GM21786 (cell line): Measurements from ENCODE around the gene NBEA.

Source experiments
- ATAC-seq: cut with Tn5 transposase; IDR thresholded peaks from one replicate; pipeline ENCODE4 v1.9.1; 2021; ENCODE audit not compliant: unreplicated experiment

Gene NBEA

DNA sequence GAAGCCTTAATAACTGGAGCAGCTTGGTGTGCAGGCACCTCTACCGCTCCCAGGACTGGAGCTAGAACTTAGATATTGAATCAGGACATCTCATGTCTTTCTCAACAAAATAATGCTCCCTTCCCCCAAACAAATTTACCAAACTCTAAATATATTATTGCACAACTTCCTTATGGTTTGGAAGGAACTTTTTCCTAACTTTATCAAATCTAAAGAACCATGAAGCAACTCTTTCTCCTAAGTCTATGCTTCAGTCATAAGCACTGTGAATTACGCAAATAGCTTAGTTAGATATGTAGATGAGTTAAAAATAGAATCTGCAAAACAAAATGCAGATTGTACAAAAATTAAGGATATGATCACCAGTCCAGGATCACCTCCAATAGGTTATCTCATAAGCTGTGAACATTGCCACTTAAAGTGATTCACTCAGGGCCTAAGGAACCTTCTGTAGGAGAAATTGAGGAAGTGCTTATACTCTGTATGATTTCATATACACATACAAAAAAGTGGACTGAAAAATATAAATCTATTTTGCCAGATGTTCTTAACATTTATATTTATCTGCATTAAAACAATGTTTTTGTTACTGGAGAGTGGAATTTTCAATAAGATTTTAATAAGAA, 554.8 kb downstream of the NBEA start:
- no peak for ATAC-seq

DNA sequence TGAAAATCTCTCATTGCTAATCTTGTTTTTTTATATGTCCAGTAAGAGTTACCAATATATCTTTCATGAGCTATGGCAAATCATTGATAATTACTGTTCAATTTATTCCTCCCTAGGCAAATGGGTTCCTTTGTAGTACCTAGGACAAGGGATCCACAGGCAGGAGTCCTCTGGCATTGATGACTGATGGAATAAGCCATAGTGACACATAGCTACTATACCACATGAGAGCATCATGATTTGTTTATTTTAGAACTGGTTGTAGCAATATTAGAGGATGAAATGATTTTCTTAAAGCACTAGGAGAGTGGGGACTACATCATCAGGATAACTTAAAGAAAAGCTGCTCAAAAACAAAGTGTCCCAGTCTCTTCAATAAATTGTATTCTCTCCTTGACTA, 556.2 kb downstream of the NBEA start:
- no peak for ATAC-seq

DNA sequence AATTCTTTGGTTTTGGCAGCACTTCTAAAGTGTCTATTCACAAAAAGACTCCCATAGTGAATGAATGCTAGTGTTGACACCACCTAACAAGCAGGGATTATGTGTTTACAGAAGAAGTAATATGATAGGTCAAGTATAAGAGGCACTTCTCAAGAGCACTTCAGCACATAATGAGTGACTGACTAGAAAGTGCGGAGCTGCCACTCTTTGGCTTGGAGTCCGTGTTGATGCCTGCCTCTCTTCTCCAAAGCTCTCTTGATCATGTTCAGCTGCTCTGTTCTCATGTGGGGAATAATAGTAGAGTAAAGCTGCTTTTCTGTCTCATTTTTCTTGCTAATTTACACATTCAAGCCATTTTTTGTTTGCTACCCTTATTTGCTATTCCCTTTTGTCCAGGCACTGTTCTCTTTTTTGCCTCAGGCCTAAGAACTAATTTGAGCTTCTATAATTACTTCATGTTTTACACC, 557.2 kb downstream of the NBEA start:
- ATAC-seq: no peak

DNA sequence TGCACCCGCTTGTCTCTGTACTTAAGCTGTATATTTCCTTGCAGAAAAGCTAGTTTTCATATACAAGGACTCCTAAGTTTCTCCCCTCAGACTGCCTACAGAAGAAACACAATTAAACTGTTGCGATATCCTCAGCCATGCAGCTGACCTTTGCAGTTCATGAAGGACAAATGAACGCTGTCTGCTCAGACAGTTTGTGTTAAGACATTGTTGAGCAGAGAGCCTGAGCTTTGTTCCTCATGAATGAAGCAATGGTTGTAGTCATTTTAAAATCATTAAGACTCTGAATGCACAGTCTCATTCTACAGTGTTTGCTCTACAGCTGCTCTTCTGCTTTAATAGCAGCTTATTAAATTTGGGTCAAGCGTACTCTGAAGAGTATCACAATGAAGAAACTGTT, 557.6 kb downstream of the NBEA start:
- no peak for ATAC-seq

DNA sequence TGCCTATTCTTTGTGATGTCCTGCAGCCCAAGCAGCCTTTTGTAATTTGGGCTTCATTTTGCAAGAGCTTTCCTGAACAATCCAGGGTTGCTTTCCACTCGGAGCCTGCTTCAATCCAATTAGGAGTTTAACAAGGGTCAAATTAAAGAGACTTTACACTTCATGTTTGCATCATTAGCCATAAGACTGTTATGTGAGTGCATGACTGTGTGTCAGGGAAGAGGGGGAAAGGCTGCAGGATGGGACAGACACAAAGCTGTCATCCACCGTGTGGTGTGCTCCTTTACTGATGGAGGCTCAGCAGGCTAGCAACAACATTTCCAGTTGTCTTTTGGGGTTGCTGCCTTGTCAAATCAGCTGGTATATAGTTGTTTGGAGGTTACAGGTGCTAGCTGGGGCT, 558.1 kb downstream of the NBEA start:
- no peak for ATAC-seq

DNA sequence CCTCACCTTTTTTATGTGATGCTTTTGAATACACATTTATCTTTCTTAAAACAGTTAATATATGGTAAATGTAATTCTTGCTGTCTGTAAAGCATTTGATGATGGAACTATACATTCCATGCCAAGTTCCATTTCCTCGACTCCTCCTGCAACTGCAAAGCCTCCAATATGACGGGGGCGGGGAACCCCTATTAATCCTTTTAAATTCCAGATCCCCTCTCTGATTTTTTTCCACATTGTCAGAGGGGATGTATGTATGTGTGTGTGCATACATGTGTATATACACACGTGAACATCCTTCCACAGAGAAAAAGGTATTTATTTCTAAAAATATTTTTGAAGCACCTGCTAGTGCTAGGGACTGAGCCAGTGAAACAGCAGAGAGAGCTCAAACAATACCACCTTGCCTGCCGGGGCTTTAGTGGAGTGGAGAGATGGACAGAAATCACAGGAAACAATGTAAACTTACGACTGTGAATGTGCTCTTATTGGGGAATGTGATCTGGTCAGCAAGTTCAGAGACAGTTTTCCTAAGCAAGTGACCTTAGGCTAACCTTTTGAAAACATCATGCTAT, 559.7 kb downstream of the NBEA start:
- ATAC-seq: no peak

DNA sequence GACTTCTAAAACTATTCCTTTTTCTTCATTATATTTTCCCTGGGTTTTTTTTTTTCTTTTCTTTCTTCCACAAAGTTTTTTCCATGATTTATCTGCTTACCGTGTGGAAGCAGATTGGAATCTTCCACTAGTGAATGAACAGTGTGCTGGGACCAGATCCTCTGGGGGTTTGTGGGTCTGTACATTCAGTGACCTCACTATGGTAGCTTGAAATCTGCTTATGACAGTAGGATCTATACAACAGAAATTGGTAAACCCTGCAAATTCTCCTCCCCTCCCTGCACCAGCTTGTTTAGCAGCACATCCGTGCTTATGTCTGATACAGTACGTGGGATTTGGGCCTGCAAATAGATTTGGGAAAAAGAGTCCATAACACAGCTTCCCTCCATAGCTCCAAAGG, 560.4 kb downstream of the NBEA start:
- no peak for ATAC-seq

DNA sequence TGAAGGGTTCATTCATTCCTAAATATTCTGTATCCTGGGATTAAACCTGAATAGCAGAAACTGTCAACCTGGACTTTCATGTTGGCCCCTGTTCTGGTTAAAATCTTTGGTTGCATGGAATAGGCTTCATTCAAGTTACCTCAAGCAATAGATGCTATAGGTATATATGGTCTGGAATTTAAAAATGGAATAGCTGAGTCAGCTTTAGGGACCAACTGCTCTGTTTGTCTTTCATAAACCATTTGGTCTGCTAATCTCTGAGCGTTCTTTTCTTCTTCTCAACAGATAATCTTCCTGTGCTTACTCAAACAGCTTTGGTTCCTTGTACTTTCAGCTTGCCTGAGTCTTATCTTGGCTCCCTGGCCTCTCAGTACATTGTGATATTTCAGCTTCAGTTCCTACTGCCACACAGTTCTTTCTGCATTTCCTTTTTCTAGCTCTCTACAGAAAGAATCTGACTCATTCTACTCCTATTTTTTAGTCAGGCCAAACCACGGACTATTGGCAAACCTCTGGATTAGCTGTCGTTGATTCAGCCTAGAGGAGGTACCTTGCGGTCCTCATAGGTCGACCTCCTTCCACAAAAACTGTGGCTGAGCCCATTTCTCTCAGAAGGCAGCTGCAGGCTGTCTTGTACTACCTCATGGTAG, 570.3 kb downstream of the NBEA start:
- ATAC-seq: no peak

DNA sequence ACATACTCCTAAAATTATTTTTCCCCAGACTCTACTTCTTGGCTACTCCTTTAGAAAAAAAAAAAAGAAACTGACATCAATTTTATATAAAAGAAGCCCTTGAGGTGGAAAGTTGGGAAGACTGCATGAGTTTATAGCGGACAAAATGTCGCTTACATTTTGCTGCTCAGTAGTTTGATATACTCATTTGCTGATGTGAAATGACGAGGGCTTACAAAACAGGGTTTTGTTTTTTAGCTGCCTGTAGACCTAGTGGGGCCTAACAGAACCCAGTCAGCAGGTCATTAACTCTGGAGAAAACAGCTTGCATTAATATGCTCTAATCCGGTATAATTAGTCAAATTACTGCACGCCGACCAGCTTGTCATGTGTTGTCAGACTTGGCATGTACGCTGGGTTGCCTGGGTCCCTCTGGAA, 572.0 kb downstream of the NBEA start:
- ATAC-seq: no peak

DNA sequence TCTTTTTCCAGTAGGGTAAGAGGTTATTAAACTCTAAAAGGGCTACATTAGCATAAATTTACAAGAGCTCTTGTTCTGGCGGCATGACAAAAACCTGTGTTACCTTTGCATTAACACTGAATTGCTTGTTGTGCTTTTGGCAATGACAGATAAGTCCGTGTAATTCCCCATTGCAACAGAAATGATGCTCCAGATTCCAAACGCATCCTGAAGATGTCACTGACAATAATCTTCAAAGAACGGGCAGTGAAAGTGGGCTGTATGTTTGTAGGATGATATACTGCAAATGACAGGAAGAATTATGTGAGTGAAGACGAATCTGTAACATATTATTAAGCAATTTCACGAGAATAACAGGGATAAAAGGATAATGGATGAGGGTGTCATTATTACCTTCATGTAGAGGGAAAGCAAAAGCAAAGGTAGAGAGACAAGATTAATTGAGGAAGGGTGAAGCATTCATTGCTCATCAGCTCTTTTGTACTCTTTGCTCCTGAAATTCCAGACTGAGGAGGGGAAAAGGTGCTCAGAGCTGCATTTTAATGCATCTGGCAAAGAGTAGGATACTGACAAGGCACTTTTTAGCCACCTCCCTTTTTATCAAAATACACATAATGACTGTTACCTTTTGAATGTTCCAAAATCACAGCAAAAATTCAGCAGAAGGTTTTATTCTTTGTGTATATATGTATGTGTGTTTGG, 572.9 kb downstream of the NBEA start:
- ATAC-seq: no peak

DNA sequence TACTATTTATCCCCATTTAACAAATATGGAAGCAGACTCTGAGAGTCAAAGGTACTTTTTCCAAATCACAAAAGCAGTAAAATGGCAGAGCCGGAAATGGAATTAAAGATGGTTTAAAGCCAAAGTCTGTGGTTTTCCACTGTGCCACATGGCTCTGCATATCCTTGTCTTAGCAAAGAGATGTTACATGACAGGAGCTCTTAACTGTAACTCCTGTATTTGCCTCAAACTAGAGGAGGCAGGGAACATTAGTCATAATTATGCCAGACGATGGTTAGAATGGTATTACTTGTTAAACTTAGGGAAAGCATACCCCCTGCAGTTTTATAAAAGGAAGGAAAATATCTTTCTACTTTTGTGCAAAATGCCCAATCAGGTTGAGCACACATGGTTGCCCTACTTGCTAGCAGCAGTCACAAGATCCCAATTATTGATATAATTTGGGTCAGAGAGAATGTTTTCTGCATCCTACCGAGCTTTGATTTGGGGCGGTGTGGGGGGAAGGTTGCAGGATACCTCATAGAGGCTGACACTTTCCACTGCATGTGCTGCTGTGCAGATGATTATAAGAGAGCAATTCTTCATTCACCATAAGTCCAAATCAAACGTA, 576.4 kb downstream of the NBEA start:
- no peak for ATAC-seq

DNA sequence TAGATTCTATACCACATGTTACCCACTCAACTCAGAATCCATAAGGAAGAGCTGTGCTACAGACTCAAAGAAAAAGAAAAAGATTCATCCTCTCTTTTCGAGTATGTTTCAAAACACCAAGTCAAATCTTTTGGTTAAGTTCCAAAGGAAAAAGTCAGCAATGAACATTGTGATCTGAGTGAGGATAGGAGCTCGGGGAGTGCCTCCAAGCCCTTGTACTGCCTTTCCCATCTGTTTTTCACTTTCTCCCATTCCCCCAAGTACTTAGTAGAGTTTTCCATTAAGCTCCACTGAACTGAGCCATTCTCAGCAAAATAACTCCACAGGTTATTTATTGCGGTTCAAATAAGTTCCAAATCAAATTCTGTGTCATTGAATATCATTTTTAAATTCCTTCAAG, 582.1 kb downstream of the NBEA start:
- no peak for ATAC-seq

DNA sequence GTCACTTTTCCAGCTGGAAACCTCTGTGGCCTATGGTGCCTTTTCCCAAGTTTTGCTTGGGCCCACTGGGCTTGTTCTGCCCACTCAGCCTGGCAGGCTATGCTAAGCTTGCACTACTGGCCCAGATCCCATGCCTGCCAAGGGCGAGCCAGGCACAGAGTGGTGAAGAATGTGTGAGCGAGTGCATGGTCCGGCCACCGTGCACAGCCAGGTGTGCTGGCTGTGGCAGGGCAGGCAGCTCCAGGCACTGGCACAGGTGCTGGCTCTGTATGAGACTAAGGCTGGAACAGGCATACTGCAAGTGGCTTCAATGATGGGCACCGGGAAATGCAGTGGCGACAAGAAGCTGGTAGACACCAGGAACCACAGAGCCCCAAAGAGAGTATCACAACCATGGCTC, 584.5 kb downstream of the NBEA start:
- ATAC-seq: no peak

DNA sequence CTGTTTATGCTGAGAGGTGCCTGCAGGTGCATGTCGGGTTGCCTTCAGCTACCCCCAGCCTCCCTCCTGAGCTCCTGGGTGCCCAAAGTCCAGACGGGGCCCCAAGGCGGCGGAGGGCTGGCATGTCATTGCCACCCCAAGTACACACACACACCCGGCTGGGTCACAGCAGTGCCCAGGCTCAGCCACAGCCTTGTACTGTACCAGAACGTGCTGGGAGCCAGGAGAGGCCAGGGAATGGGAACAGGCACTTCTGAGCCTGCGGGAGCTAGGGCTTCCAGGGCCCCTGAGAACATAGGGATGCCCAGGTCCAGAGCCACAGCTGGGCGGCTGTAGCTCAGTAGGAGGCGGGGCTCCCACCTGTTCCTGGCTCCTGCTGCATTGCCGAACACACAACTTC, 585.4 kb downstream of the NBEA start:
- no peak for ATAC-seq

DNA sequence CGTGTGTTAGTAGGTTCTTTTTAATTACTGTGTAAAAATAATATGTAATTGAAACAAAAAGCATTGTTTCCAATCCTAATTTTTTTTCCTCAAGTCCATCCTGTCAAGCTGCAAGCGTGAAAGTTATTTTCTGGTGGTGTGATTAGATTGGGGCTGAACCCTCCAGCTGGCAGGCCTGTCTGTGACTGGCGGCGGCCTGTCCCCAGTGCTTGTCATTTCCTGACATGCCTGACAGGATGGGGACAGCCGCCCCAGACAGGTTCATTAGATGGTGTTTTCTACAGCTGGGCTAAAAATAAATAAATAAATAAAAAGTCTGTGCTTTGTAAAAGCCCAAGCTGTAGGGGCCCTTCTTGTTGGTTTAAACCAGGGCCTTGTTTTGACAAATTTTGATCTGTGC, 588.1 kb downstream of the NBEA start:
- no peak for ATAC-seq

DNA sequence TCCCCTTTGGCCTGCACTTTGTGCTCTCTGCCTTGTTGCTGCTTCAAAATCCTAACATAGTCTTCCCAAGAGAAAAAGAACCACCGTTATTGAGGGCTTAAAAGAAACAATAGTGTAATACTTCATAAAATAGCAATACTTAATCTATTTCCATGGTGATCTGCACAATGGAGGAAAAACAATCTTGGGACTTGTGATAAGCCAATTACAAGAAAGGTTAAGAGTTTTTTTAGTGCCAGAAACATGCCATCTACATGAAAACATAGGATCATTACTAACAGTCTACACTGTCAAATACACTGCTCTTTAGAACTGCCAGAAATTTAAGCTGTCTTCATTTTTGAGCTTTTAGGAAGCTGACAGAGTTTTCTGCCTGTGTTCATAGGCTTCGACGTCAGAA, 588.5 kb downstream of the NBEA start:
- no peak for ATAC-seq

DNA sequence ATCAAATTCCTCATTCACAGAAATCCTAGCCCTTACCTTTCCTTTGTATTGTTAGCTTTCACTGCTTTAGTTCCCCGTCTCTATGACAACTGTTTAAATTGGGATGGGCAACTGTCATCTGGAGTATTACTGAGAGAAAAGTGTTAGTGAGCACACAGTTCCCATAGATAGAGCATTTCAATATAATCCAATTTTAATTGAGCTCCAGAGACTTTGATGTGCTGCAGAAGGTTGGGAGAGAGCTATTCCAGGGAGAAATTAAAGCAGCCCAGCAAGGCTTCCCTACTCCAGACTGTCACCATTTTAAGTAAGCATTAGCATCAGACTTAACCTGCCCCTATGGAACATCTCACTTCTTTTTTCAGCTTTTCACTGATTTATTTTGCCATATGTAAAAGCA, 589.5 kb downstream of the NBEA start:
- no peak for ATAC-seq

DNA sequence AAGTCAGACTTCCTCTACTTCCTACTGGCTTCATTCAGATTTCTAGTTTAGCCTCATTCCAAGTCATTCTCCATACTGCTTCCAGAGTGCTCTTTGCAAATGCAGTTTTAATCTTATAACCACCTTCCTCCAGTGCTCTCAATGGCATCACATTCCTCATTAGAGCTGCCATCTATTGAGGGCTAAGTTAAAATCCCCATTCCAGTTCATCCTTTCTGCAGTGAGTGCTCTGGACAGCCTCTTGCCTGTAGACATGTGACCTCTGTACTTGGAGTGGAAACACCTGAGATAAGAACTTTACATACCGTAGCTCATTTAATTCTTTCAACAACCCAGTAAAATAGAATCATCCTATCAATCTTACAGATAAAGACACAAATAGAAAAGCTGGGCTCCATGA, 592.3 kb downstream of the NBEA start:
- ATAC-seq: no peak

DNA sequence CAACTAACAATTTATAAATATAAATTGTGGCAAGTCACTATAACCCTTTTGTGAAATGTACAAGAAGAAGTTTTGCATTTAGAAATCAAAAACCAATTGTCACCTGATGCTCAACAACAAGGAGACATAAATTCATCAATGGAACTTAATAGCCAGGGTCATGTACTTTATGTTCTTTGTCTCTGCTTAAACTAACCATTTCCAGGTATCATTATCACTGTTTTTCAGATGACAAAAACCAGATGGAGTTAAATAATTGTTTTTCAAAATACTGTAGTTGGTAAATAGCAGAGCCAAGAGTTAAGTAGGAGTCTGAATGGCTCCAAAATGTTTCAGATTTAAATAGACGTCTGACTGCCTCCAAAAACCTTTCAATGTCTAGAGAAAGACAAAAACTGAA, 606.7 kb downstream of the NBEA start:
- no peak for ATAC-seq

DNA sequence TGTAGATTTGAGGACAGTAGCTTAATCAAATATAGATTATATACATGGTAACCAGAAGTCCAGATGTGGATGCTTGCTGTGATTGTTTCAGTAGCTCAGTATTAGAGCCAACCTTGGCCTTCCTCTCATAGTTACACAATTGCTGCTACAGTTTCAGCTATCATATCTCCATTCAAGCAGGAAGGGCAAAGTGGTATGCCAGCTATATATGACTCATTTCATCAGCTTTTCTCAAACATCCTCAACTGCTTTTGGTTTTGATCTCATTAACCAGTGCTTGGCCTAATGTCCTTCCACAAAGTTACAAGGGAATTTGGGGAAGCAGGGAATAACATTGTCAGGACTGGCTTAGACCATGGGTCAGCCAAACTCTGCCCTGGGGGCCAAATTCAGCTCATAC, 607.4 kb downstream of the NBEA start:
- ATAC-seq: peak; percentile 77

DNA sequence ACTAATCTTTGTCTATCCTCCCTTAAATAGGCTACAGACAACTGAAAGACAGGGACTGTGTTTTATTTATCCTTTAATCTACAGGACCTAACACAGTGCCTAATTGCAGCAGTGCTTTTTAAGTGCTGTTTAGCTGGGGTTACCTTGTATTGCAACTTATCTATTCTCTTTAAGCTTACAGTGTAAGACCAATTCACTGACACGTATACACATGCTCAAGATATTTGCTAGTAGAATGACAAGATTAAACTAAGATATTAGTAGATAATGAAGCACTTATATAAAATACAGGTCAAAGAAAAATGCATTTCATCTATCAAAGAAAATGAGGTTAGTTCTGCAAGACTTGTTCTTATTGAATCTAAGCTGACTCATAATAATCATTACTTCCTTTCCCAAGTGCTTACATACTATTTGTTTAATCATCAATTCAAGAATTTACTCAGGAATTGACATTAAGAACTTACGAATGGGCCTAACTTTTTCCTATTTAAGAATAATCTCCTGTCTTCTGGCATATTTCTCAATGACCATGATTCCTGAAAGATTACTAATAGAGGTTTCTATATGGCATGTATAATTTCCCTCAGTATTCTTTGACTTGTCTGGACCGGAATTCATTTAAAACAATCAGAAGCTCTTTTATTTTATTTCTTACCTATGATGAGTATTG, 610.2 kb downstream of the NBEA start:
- ATAC-seq: no peak
